Measurements from ENCODE around the gene MYL6. TPM values are rescaled to one million over a fixed set of nuclear protein-coding genes. Genes with fewer than 3 reads are reported as not detected.

Gene MYL6
- total RNA-seq, 4 donors from 2014 or later, result 1,103 to 4,858 (median 2,577) TPM

DNA sequence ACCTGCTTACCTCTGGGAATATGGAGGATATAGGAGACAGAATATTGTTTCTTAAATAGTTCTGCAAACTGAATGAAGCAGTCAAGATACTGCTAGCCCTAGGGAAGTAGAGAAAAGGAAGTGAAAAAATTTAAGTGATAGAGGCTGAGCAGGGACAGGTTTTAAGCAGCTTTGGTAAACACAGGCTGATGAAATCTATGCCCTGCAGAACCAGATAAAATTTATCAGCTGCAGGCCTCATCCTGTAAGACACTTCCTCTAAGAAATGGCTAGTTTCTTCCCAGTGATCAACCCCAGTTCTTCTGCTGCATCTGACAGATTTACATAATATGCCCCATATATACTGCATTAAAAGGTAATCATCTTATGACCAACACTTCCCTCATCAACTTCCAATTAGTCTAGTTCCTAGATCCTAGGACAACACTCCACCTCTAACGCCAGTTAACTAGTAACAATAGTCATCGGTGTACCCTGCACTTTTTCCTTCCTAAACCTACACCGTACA is 31.4 kb upstream of the MYL6 start:
- Histone ChIP-seq H3K36me3 (no peaks in the 10 kb centered on the region), H3K4me3 (no peak overlapping the region), H3K4me1 (peaks cover 8 to 10% of the 10 kb centered on the region in 2 donors), H3K27me3 (no peaks in the 10 kb centered on the region), H3K27ac (peak overlapping the region; percentile 88 to 89), H3K9me3 (no peaks in the 10 kb centered on the region)
- intact Hi-C loops (cut with DNase I; ENCODE audit: low total_unique reads), result loop anchor here (5.0 kb wide), 1 partner anchor 36 kb away; no protein-coding TSS in a partner anchor
- TF ChIP-seq POLR2A (IDR thresholded peaks at IDR 0.05), result no peak
- TF ChIP-seq, protein P1, sequence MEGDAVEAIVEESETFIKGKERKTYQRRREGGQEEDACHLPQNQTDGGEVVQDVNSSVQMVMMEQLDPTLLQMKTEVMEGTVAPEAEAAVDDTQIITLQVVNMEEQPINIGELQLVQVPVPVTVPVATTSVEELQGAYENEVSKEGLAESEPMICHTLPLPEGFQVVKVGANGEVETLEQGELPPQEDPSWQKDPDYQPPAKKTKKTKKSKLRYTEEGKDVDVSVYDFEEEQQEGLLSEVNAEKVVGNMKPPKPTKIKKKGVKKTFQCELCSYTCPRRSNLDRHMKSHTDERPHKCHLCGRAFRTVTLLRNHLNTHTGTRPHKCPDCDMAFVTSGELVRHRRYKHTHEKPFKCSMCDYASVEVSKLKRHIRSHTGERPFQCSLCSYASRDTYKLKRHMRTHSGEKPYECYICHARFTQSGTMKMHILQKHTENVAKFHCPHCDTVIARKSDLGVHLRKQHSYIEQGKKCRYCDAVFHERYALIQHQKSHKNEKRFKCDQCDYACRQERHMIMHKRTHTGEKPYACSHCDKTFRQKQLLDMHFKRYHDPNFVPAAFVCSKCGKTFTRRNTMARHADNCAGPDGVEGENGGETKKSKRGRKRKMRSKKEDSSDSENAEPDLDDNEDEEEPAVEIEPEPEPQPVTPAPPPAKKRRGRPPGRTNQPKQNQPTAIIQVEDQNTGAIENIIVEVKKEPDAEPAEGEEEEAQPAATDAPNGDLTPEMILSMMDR (IDR thresholded peaks at IDR 0.05), result no peak
- no peak for DNase-seq

DNA sequence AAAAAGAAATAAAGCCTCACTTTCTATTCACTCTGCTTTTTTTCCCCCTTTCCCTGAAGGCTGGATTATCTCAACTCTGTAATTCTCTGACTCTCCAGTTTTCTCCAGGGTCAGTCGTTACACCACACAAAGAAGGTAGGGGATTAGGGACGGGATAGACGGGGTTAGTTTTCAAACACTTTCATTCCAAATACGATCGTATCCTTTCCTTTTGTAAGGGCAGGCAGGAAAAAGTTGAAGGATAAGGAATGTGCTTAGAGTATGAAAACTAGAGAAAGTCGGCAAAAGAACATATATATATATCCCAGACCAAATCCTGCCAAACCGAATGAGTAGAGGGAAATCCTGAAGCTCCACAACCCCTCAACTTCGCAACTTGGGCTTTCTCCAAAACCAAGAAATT is 30.7 kb upstream of the MYL6 start:
- peak overlapping the region; percentile 10 to 36 for H3K4me3 ChIP-seq
- H3K27ac ChIP-seq, result peak overlapping the region; percentile 88 to 89
- DNase-seq, result no peak
- peak in 1 of 2 donors; percentile 75 for TF ChIP-seq POLR2A (IDR thresholded peaks at IDR 0.05)
- TF ChIP-seq, protein P1 (IDR thresholded peaks at IDR 0.05), result peak in 1 of 4 experiments; percentile 12
- intact Hi-C loops (cut with DNase I; ENCODE audit: low total_unique reads), result loop anchor here (5.0 kb wide), 1 partner anchor 35 kb away; no protein-coding TSS in a partner anchor
- H3K9me3 ChIP-seq, result no peaks in the 10 kb centered on the region
- peaks cover 8 to 10% of the 10 kb centered on the region in 2 donors for H3K4me1 ChIP-seq
- H3K36me3 ChIP-seq, result no peaks in the 10 kb centered on the region
- no peaks in the 10 kb centered on the region for H3K27me3 ChIP-seq

DNA sequence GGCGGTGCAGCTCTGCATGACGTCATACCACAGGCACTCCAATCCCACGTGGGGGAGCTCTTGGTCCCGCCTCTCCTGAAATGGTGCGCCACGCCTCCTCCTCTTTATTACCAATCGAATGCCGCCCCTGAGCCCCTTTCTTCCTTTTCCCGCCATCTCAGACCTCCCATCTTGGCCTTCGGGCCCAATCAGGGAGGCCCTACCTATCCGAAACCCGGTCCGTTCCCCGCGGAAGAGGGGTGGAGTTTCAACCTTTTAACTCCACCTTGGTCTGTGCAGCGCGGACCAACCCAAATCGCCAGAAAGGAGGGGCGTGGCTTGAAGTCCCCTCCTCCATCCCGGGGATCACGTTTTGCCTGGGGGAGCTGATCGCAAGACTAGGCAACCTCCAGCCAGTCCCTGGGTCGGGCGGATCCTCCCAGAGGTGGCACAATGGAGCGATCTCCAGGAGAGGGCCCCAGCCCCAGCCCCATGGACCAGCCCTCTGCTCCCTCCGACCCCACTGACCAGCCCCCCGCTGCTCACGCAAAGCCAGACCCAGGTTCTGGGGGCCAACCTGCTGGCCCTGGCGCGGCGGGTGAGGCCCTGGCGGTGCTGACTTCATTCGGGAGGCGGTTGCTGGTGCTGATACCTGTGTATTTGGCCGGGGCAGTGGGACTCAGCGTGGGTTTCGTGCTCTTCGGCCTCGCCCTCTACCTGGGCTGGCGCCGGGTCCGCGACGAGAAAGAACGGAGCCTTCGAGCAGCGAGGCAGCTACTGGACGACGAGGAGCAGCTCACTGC is 30.1 kb upstream of the MYL6 start, which contains the start of gene ESYT1:
ESYT1 (plus strand) TSS at position 380 of the 782 bp plus-strand sequence; CDS start at position 433, 53 bp downstream.
- peak; percentile 98 to 100 for DNase-seq
- H3K27ac ChIP-seq, result peak within 1 kb of the TSS; percentile 89 to 91
- no peaks in the 10 kb centered on the region for H3K9me3 ChIP-seq
- H3K27me3 ChIP-seq, result no peaks in the 10 kb centered on the region
- TF ChIP-seq, protein P1 (IDR thresholded peaks at IDR 0.05), result peak in 1 of 4 experiments; percentile 39
- TF ChIP-seq POLR2A (IDR thresholded peaks at IDR 0.05), result peak; percentile 97 to 99
- intact Hi-C loops (cut with DNase I; ENCODE audit: low total_unique reads), result loop anchor here (5.0 kb wide), 1 partner anchor 34 kb away; no protein-coding TSS in a partner anchor
- no peaks in the 10 kb centered on the region for H3K36me3 ChIP-seq
- H3K4me3 ChIP-seq, result peak within 1 kb of the TSS; percentile 56 to 95
- peaks cover 8 to 10% of the 10 kb centered on the region in 2 donors for H3K4me1 ChIP-seq

DNA sequence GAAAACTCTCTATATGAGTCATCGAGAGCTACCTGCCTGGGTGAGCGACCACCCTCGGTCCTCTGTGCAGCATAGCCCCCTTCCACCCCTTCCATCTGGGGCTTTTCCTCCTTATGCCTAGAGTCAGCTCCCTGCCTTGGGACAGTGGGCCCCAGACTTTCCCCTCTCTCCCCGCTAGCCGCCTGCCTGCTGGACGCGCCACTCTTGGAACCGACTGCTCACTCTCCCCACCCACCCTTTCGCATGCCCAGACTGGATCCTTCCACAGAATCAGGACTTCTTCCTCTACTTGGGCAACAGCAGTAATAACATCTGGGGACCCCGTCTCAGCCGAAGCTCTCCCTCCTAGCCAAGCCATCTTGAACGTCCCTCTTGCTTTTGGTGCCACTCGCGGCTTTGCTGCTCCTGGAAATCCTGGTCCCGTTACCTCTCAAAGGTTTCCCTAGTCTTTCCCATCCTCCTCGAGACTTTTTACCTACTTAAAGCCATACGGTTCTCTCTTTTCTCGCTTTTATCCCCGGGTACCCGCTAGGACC is 29.4 kb upstream of the MYL6 start:
- Histone ChIP-seq H3K4me1 (peaks cover 8 to 10% of the 10 kb centered on the region in 2 donors), H3K36me3 (no peaks in the 10 kb centered on the region), H3K27ac (peak overlapping the region; percentile 88 to 91), H3K27me3 (no peaks in the 10 kb centered on the region), H3K9me3 (no peaks in the 10 kb centered on the region), H3K4me3 (peak overlapping the region; percentile 56 to 95)
- TF ChIP-seq POLR2A (IDR thresholded peaks at IDR 0.05), result no peak
- TF ChIP-seq, protein P1 (IDR thresholded peaks at IDR 0.05), result no peak
- DNase-seq, result no peak
- intact Hi-C loops (cut with DNase I; ENCODE audit: low total_unique reads), result loop anchor here (5.0 kb wide), 1 partner anchor 34 kb away; no protein-coding TSS in a partner anchor

All from uterus (tissue), 4 donors.